ENCODE measurements around the gene GDF11. TPM values are rescaled to one million over a fixed set of nuclear protein-coding genes. Genes with fewer than 3 reads are reported as not detected.

GDF11 gene
- total RNA-seq, 1 donor from 2014 or later: 10.7 TPM

GRCh38 chr12:55732288-55732687 lies 10.6 kb upstream of the GDF11 start:
- no peak overlapping the region for H3K4me3 ChIP-seq (ENCODE audit: low read depth, low read length)
- no peaks in the 10 kb centered on the region for H3K27me3 ChIP-seq (ENCODE audit: control insufficient read depth, insufficient read depth, low read length)
- no peak for DNase-seq (ENCODE audit: low read depth)
- no peaks in the 10 kb centered on the region for H3K36me3 ChIP-seq (ENCODE audit: control insufficient read depth, insufficient read depth, low read length)
- no peak for TF ChIP-seq CTCF (IDR thresholded peaks at IDR 0.05; ENCODE audit: insufficient read depth, low read length, poor library complexity, severe bottlenecking)

GRCh38 chr12:55733021-55733555 lies 9.8 kb upstream of the GDF11 start:
- TF ChIP-seq CTCF (IDR thresholded peaks at IDR 0.05; ENCODE audit: insufficient read depth, low read length, poor library complexity, severe bottlenecking): no peak
- Histone ChIP-seq H3K36me3 (ENCODE audit: control insufficient read depth, insufficient read depth, low read length) (no peaks in the 10 kb centered on the region), H3K27me3 (ENCODE audit: control insufficient read depth, insufficient read depth, low read length) (no peaks in the 10 kb centered on the region), H3K4me3 (ENCODE audit: low read depth, low read length) (no peak overlapping the region)
- DNase-seq (ENCODE audit: low read depth): no peak

GRCh38 chr12:55733858-55734257 lies 9.1 kb upstream of the GDF11 start:
- no peaks in the 10 kb centered on the region for H3K36me3 ChIP-seq (ENCODE audit: control insufficient read depth, insufficient read depth, low read length)
- no peak for DNase-seq (ENCODE audit: low read depth)
- TF ChIP-seq CTCF (IDR thresholded peaks at IDR 0.05; ENCODE audit: insufficient read depth, low read length, poor library complexity, severe bottlenecking): no peak
- H3K4me3 ChIP-seq (ENCODE audit: low read depth, low read length): no peak overlapping the region
- no peaks in the 10 kb centered on the region for H3K27me3 ChIP-seq (ENCODE audit: control insufficient read depth, insufficient read depth, low read length)

DNA sequence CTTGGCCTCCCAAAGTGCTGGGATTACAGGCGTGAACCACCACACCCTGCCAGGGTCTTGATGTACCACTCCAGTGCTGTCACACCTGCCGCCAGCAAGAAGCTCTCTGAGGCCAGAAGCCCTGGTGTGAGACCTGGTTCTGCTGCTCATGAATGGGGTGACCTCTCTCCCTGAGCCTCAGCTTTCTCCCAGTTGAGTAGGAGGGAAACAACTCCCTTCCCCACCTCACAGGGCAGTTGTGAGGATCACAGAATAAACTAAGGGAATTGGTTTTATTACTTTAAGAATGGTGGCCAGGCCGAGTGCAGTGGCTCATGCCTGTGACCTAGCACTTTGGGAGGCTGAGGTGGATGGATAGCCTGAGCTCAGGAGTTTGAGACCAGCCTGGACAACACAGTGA lies 8.3 kb upstream of the GDF11 start:
- no peak for TF ChIP-seq CTCF (IDR thresholded peaks at IDR 0.05; ENCODE audit: insufficient read depth, low read length, poor library complexity, severe bottlenecking)
- no peak overlapping the region for H3K4me3 ChIP-seq (ENCODE audit: low read depth, low read length)
- no peaks in the 10 kb centered on the region for H3K27me3 ChIP-seq (ENCODE audit: control insufficient read depth, insufficient read depth, low read length)
- no peaks in the 10 kb centered on the region for H3K36me3 ChIP-seq (ENCODE audit: control insufficient read depth, insufficient read depth, low read length)
- no peak for DNase-seq (ENCODE audit: low read depth)

- no peak overlapping the region for H3K4me3 ChIP-seq (ENCODE audit: low read depth, low read length)
- no peak for TF ChIP-seq CTCF (IDR thresholded peaks at IDR 0.05; ENCODE audit: insufficient read depth, low read length, poor library complexity, severe bottlenecking)
- no peaks in the 10 kb centered on the region for H3K36me3 ChIP-seq (ENCODE audit: control insufficient read depth, insufficient read depth, low read length)
- no peaks in the 10 kb centered on the region for H3K27me3 ChIP-seq (ENCODE audit: control insufficient read depth, insufficient read depth, low read length)
- DNase-seq (ENCODE audit: low read depth): no peak
Observed at GRCh38 chr12:55736076-55736475, 6.8 kb upstream of the GDF11 start.

All from kidney epithelial cell (primary cell).